HCT116 (cell line): Measurements from ENCODE around the gene GRM2. TPM values are rescaled to one million over a fixed set of nuclear protein-coding genes. Genes with fewer than 3 reads are reported as not detected.

Source experiments
- ATAC-seq: fragments of 200-7000 bp; cut with Tn5 transposase; 2 replicates; pipeline ENCODE4 v1.9.1; 2020; ENCODE audit warnings: mild to moderate bottlenecking, moderate library complexity
- BruUV-seq: library from RNA; stranded (reverse); fragments of 400-500 nt; replicated peaks from 2 replicates; lab custom pipeline; 2021; lab: Mats Ljungman, UMichigan
- CTCF ChIA-PET: fragments of 300-600 bp; sonication (Branson Sonifier 250); formaldehyde crosslinking; loops from one replicate; lab custom pipeline; 2021; ENCODE audit warnings: antibody characterized with exemption; lab: Charles Lee
- POLR2A ChIA-PET: fragments of 300-600, 350-600 bp; sonication (Branson Sonifier 250); formaldehyde crosslinking; loops from one replicate; lab custom pipeline; 2021; ENCODE audit warnings: antibody characterized with exemption; lab: Charles Lee
- RAD21 ChIA-PET, 2 experiments: fragments of 300-600 bp; sonication (Branson Sonifier 250); formaldehyde crosslinking; loops; one replicate each; lab custom pipeline; 2023; ENCODE audit warnings: low total read pairs in 2 of 2; ENCODE audit not compliant: uncharacterized antibody in 2 of 2, unreplicated experiment in 2 of 2, low non-redundant PET in 1 of 2; lab: Charles Lee
- DNase-seq: peaks from one replicate; pipeline ENCODE4 v3.0.0-alpha.2; 2010; ENCODE audit warnings: low read depth, low spot score
- H2AFZ ChIP-seq: fragments of 200-600 bp; shearing (Covaris generic), sonication (generic); 2 replicates; pipeline ENCODE4 v1.6.1; 2017; ENCODE audit warnings: low read depth, mixed run types, mixed read lengths, antibody characterized with exemption, low read length; ENCODE audit not compliant: poor library complexity, severe bottlenecking
- H3K27ac ChIP-seq: 2 replicates; pipeline ENCODE4 v1.5.1; 2012; ENCODE audit warnings: low read depth, low read length
- H3K27me3 ChIP-seq: fragments of 200-600 bp; sonication (generic); 2 replicates; pipeline ENCODE4 v1.6.1; 2016; ENCODE audit warnings: mixed run types, low read length, mixed read lengths; ENCODE audit not compliant: insufficient read depth
- H3K36me3 ChIP-seq, 2 experiments: fragments of 200-500 bp in 1 of 2; fragments of 200-600 bp in 1 of 2; sonication (Bioruptor generic) in 1 of 2; sonication (generic) in 1 of 2; 2 replicates each; pipeline versions ENCODE4 v1.5.1 to v1.6.1; 2014 to 2016; ENCODE audit warnings: low read length in 2 of 2, inconsistent platforms in 1 of 2, mixed read lengths in 1 of 2, mixed run types in 1 of 2; ENCODE audit not compliant: insufficient read depth in 2 of 2, control insufficient read depth in 1 of 2
- H3K4me1 ChIP-seq, 2 experiments: fragments of 200-600 bp in 1 of 2; sonication (generic) in 1 of 2; 2 replicates each; pipeline versions ENCODE4 v1.5.1 to v1.6.1; 2012 to 2017; ENCODE audit warnings: low read length in 2 of 2, inconsistent platforms in 1 of 2, mild to moderate bottlenecking in 1 of 2, mixed read lengths in 1 of 2, mixed run types in 1 of 2, moderate library complexity in 1 of 2; ENCODE audit not compliant: insufficient read depth in 2 of 2, control insufficient read depth in 1 of 2
- H3K4me2 ChIP-seq: fragments of 200-600 bp; sonication (generic); 2 replicates; pipeline ENCODE4 v1.6.1; 2017; ENCODE audit warnings: mixed run types, low read length, mixed read lengths
- H3K4me3 ChIP-seq, 2 experiments: fragments of 200-600 bp in 1 of 2; sonication (generic) in 1 of 2; replicated peaks in 1 of 2; 2 replicates each; pipeline ENCODE4 v1.5.1; 2011 to 2016; ENCODE audit warnings: low read length in 2 of 2, control low read depth in 1 of 2, low read depth in 1 of 2, mild to moderate bottlenecking in 1 of 2, mixed read lengths in 1 of 2, mixed run types in 1 of 2
- H3K79me2 ChIP-seq: fragments of 200-600 bp; sonication (generic); 2 replicates; pipeline ENCODE4 v1.6.1; 2017; ENCODE audit warnings: mild to moderate bottlenecking, mixed run types, low read length, moderate library complexity, mixed read lengths; ENCODE audit not compliant: insufficient read depth
- H3K9ac ChIP-seq: fragments of 200-600 bp; sonication (generic); 2 replicates; pipeline ENCODE4 v1.6.1; 2016; ENCODE audit warnings: low read length, mixed read lengths
- H3K9me2 ChIP-seq: fragments of 200-600 bp; sonication (generic), shearing (Covaris generic); 2 replicates; pipeline ENCODE4 v1.6.1; 2017; ENCODE audit warnings: mixed run types, mild to moderate bottlenecking, moderate library complexity; ENCODE audit not compliant: insufficient read depth
- H3K9me3 ChIP-seq, 2 experiments: fragments of 200-500 bp in 1 of 2; fragments of 200-600 bp in 1 of 2; sonication (Bioruptor generic) in 1 of 2; sonication (generic) in 1 of 2; 2 replicates each; pipeline ENCODE4 v1.6.1; 2014 to 2017; ENCODE audit warnings: low read length in 2 of 2, mixed read lengths in 2 of 2, inconsistent platforms in 1 of 2, low read depth in 1 of 2, mild to moderate bottlenecking in 1 of 2, mixed run types in 1 of 2, moderate library complexity in 1 of 2; ENCODE audit not compliant: control insufficient read depth in 1 of 2, insufficient read depth in 1 of 2
- H4K20me1 ChIP-seq: fragments of 200-600 bp; sonication (generic), shearing (Covaris generic); 2 replicates; pipeline ENCODE4 v1.6.1; 2017; ENCODE audit warnings: mixed run types, mild to moderate bottlenecking, moderate library complexity; ENCODE audit not compliant: insufficient read depth
- ATF3 ChIP-seq: IDR thresholded peaks from 2 replicates; pipeline ENCODE4 v1.6.1; 2012
- CBX3 ChIP-seq: IDR thresholded peaks from 2 replicates; pipeline ENCODE4 v1.6.1; 2012; ENCODE audit warnings: low read depth
- ELF1 ChIP-seq: IDR thresholded peaks from 2 replicates; pipeline ENCODE4 v1.6.1; 2012; ENCODE audit warnings: low read depth, borderline replicate concordance
- EZH2 ChIP-seq: fragments of 200-600 bp; sonication (generic); IDR thresholded peaks from 2 replicates; pipeline ENCODE4 v1.6.1; 2017; ENCODE audit warnings: antibody characterized with exemption, mixed run types
- EZH2phosphoT487 ChIP-seq: fragments of 200-600 bp; IDR thresholded peaks from 2 replicates; pipeline ENCODE4 v1.6.1; 2018; ENCODE audit warnings: antibody characterized with exemption, borderline replicate concordance
- FOSL1 ChIP-seq: IDR thresholded peaks from 2 replicates; pipeline ENCODE4 v1.6.1; 2012; ENCODE audit warnings: low read depth
- MAX ChIP-seq: IDR thresholded peaks from 2 replicates; pipeline ENCODE4 v1.6.1; 2012
- POLR2AphosphoS5 ChIP-seq: IDR thresholded peaks from 2 replicates; pipeline ENCODE4 v1.6.1; 2011; ENCODE audit warnings: mild to moderate bottlenecking, low read depth, low read length, moderate library complexity
- RAD21 ChIP-seq: IDR thresholded peaks from 2 replicates; pipeline ENCODE4 v1.6.1; 2012; ENCODE audit warnings: low read depth, mild to moderate bottlenecking
- YY1 ChIP-seq: IDR thresholded peaks from 2 replicates; pipeline ENCODE4 v1.6.1; 2011; ENCODE audit warnings: low read length, low read depth, moderate library complexity, mild to moderate bottlenecking; ENCODE audit not compliant: insufficient replicate concordance; ENCODE audit errors: extremely low read depth
- ZBTB33 ChIP-seq: IDR thresholded peaks from 2 replicates; pipeline ENCODE4 v1.6.1; 2011; ENCODE audit warnings: mild to moderate bottlenecking, low read length, moderate library complexity; ENCODE audit not compliant: insufficient replicate concordance; ENCODE audit errors: extremely low read depth
- ZFX ChIP-seq: fragments of 450-650 bp; IDR thresholded peaks from 2 replicates; pipeline ENCODE4 v1.6.1; 2017
- ZNF274 ChIP-seq: fragments of 200-500 bp; sonication (Bioruptor generic); IDR thresholded peaks from 2 replicates; pipeline ENCODE4 v1.6.1; 2014; ENCODE audit warnings: mild to moderate bottlenecking, low read depth, low read length, inconsistent platforms
- intact Hi-C: fragments of 100-400 bp; cut with micrococcal nuclease; formaldehyde crosslinking; loops from 2 replicates; pipeline ENCODE4 v1.10.0; 2022
- total RNA-seq: library from RNA; stranded (reverse); gene quantifications from one replicate; pipeline ENCODE4 v1.2.1, GENCODE V29; 2021; ENCODE audit not compliant: unreplicated experiment

The GRM2 gene
- total RNA-seq, 1 experiment from 2014 or later = 0.32 TPM

GRCh38 chr3:51735950-51736349 lies 29.1 kb downstream of the GRM2 start:
- DNase-seq = no peak
- no peak for TF ChIP-seq ZNF274
- no peak for TF ChIP-seq MAX
- no peak for TF ChIP-seq RAD21
- TF ChIP-seq ZFX = no peak
- TF ChIP-seq ATF3 = no peak
- TF ChIP-seq CBX3 = no peak
- TF ChIP-seq ELF1 = no peak
- TF ChIP-seq EZH2phosphoT487 = no peak
- TF ChIP-seq EZH2 = no peak
- TF ChIP-seq POLR2AphosphoS5 = no peak
- TF ChIP-seq FOSL1 = no peak
- TF ChIP-seq ZBTB33 = no peak
- TF ChIP-seq YY1 = no peak
- TF ChIP-seq, all 23 proteins: peak for 0
- H3K27ac ChIP-seq = no peak overlapping the region
- H3K4me1 ChIP-seq = no peaks in the 10 kb centered on the region
- POLR2A ChIA-PET = no interaction called here
- intact Hi-C loops = no loop called here
- 0 out of 2 replicates have a peak, but pooled peaks cover 6% of the 10 kb centered on the region for H3K27me3 ChIP-seq
- H3K9me2 ChIP-seq = no peaks in the 10 kb centered on the region
- no peaks in the 10 kb centered on the region for H4K20me1 ChIP-seq
- no peaks in the 10 kb centered on the region for H3K36me3 ChIP-seq
- H3K9ac ChIP-seq = no peak overlapping the region
- H3K9me3 ChIP-seq = no peaks in the 10 kb centered on the region
- H2AFZ ChIP-seq = no peak overlapping the region
- H3K4me2 ChIP-seq = no peak overlapping the region
- RAD21 ChIA-PET = no interaction called here
- CTCF ChIA-PET = no interaction called here
- no TSS peak for BruUV-seq
- ATAC-seq = no peak
- H3K4me3 ChIP-seq = no peak overlapping the region
- no peaks in the 10 kb centered on the region for H3K79me2 ChIP-seq
